ENCODE data around the gene CD79A.
"Not testable (repeated sequence)": the region's sequence is repeated elsewhere in the genome, so short reads cannot be mapped to it uniquely, and the experiment has no call there.

The CD79A gene

DNA sequence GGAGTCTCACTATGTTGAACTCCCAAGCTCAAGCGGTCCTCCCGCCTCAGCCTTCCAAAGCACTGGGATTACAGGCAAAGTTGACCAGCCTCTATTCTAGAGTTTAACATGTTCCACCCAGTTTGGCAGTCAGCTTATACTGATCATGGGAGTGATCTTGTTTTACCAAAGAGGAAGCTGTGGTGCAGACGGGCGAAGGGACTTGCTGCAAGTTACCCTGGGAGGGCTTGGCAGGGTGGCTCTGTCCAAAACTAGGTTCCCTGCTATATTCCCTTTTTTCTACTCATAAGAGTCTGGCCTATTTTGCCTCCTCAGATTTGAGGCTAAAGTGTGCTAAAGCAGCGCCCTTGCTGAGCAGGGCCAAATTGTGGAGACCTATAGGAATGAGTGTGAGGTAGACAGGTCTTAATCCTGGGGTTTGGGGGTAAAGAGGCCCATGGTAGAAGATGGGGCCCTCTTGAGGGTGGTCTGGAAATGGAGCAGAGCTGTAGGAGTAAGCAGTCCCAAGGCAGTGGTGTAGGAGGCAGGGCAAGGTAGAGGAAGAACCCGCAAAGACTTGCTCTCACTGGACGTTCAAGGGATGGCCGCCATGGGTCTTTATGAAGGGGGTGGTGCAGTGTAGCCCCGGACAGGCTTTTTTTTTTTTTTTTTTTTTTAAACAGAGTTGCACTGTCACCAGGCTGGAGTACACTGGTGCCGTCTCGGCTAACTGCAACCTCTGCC, 13.7 kb upstream of the CD79A start:
- no peak for DNase-seq

- no peak for DNase-seq
Measured at GRCh38 chr19:41864374-41864773, 12.7 kb upstream of the CD79A start.

GRCh38 chr19:41866284-41866683, 10.8 kb upstream of the CD79A start:
- DNase-seq: no peak

- DNase-seq: no peak
Measured at GRCh38 chr19:41868120-41868988, 8.7 kb upstream of the CD79A start.

GRCh38 chr19:41868989-41869300, 8.1 kb upstream of the CD79A start:
- no peak for DNase-seq

DNA sequence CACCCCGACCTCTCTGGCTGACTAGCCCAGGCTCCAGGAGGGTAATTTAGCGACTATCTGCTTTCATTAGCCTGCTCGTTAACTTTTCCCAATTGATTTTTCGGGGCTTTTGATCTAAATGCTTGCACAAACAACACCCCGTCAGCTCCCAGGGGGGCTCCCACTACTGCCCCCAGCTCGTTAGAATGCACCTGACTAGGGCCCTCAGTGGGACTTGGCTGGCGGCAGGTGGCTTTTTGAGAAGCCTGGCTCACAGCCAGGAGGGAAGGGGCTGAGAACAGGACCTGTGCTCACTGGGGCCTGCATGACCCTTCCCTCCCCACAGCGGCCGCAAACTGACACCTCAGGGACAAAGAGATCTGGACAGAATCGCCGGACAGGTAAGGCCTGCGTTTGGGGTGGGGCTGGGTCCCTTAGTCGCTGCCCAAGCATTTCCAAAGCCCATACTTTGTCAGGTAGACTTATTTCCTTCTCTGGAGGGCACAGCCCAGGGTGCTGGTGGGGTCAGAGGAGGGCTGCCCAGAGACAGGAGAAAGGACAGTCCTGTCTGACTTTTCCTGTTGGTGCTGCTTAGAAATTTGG, 7.6 kb upstream of the CD79A start:
- DNase-seq: no peak

- no peak for DNase-seq
Measured at GRCh38 chr19:41870401-41870873, 6.6 kb upstream of the CD79A start.

DNA sequence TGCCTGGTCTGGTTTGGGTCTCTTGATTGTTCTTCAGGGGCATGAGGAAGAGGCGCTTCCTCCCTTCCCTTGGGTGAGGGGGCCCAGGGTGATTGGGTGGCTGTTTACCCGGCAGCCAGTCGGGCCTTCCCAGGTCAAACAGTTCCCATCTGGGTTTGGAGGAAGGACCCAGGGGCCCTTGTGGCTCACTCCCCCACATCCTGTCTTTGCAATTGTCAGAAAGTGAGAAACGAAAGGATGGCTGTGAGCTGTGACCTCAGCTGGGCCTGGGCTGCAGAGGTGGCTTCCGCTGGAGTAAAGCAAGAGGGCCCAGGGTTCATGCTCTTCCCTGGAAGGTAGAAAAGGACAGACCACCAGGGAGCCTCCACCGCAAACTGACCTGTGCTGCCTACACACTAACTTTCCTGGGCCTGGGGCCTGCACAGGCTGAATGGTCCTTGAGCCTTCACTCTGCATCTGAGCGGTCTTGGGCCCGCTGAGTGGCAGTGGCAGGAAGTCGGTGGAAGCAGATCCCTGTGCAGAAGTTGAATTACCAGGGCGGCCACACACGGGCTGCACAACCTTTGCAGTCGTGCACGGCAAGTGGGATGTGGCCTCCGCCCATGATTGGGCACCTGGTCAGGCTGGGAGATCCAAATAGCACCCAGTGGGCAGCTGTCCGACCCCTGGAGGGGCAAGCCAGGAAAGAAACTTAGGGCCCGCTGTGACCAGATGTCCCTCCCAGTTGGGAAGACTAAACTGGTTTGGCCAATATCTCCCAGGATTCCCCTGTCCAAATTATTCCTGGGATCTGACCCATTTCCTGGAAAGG, 5.3 kb upstream of the CD79A start:
- DNase-seq: peak in 2 of 4 experiments; percentile 35 to 36

- DNase-seq: no peak
Measured at GRCh38 chr19:41872384-41872774, 4.7 kb upstream of the CD79A start.

- DNase-seq: peak; percentile 45 to 59 (median 53)
Measured at GRCh38 chr19:41872775-41873647, 4.1 kb upstream of the CD79A start.

DNA sequence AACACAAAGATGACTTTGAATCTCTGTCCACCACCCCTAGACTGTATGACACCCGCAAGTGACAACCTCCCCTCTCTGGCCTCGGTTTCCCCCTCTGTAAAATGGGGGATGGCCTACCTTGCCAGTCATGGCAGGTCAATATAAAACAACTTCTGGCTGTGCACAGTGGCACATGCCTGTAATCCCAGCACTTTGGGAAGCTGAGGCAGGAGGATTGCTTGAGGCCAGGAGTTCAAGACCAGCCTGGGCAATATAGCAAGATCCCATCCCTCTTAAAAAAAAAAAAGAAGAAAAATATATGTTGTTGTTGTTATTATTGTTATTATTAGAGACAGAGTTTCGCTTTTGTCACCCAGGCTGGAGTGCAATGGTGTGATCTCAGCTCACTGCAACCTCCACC, 1.1 kb upstream of the CD79A start:
- DNase-seq: not testable (repeated sequence)

DNA sequence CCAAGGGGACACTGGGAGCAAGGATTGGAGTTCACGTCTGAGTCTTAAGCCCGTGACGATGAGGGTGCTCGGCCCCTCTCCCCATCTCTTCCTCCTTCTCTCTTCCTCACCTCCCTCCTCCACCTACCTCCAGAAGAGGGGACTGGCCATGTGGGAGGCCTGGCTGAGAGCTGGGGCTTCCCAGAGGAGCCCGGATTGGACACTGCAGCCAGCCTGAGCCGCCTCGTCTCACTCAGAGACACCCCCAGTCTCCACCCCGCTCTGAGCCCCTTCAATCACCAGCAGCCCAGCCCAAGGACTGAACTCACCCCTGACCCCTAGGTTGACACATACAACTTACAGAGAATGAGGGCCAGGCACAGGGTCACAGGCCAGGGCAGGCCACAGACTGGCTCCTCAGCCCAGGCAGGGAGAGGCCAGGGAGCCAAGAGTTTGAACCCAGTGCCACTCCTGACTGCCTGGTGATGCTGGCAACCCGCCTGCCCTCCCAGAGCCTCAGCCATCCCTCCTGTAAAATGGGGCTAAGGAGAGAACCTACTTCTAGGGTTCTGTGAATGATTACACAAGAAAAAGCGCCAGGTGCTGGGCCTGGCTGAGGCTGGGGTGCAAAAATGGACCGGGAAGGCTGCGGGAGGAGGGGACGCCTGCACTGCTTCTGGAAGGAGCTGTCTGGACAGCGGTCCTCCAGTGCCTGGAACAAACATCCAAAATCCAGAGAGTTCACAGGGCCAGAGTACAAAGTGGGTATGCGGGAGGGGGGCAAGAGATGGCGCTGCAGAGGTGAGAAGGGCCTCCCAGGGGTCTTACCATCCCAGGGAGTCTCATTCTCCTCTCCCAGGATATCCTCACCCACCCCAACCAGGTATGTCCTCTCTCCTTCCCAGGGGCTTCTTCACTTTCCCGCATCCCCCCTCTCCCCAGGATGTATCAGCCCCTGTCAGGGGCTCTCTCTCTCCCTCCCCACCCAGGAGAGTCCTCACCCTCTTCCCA, 1.1 kb downstream of the CD79A start:
- DNase-seq: no peak

DNA sequence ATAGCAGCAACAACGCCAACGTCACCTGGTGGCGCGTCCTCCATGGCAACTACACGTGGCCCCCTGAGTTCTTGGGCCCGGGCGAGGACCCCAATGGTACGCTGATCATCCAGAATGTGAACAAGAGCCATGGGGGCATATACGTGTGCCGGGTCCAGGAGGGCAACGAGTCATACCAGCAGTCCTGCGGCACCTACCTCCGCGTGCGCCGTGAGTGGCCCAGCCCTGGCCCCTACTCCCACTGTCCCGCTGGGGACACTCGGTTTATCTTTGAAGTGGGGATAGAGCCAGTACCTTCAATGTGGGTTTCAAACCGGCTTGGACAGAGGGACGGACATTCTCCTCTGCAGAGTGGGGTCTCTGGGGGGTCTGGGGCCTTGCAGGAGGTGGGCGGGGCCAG, 2.0 kb downstream of the CD79A start:
- no peak for DNase-seq

DNA sequence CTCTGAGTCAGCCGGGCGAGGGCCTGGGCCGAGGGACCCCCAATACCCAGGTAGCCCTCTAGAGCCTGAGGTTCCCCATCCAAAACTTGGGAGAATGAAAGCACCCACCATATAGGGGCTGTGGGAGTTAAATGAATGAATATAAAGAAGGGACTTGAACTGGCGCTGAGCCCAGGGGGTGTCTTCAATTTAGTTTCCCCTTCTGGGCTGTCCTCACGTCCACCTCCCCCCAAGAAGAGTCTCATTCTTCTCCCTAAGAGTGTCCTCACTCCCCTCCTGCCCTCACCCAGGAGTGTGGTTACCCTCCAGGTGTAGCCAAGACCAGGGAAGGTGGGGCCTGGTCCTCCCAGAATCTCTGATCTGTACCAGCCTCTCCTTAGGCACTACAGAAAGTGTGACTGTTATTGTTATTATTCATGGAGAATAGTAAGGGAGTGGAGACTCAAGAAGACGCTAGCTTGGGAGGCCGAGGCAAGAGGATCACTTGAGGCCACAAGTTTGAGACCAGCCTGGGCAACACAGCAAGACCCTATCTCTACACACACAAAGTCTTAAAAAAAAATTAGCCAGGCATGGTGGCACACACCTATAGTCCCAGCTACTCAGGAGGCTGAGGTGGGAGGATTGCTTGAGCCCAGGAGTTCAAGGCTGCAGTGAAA, 2.7 kb downstream of the CD79A start:
- DNase-seq: no peak

DNA sequence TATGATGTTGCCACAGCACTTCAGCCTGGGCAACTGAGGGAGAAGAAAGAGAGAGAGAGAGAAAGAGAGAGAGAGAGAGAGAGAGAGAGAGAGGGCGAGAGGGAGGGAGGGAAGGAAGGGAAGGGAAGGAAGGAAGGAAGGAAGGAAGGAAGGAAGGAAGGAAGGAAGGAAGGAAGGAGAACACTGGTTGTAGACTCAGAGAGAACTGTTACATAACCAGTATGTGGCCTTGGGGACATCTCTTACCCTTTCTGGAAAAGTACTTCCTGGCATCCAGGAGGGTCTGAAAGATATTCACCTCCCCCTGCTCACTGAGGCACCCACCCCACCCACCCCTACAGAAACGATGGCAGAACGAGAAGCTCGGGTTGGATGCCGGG, 3.2 kb downstream of the CD79A start:
- DNase-seq: no peak

- peak in 3 of 4 experiments; percentile 38 to 68 (median 66) for DNase-seq
Measured at GRCh38 chr19:41882568-41883462, 5.7 kb downstream of the CD79A start, which contains the start of gene ARHGEF1. Gene ARHGEF1 (plus strand): TSS chr19:41883184. CDS start chr19:41888083, 4,899 bp downstream.

DNA sequence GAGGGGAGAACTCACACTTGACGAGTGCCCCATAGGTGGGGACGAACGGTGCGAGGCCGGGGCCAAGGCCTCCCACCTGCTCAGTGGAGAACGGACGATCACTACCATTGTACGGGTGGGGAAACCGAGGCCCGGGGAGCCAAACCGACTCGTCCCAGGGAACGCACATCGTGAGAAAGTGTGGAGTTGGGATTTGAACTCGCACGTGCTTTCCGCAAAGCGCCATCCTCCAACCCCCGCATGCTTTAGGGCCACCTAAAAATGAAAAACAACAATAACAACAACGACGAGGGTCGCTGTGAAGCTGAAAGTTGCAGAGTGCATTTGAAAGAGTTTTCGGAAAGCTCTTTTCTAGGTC, 6.4 kb downstream of the CD79A start:
- no peak for DNase-seq

DNA sequence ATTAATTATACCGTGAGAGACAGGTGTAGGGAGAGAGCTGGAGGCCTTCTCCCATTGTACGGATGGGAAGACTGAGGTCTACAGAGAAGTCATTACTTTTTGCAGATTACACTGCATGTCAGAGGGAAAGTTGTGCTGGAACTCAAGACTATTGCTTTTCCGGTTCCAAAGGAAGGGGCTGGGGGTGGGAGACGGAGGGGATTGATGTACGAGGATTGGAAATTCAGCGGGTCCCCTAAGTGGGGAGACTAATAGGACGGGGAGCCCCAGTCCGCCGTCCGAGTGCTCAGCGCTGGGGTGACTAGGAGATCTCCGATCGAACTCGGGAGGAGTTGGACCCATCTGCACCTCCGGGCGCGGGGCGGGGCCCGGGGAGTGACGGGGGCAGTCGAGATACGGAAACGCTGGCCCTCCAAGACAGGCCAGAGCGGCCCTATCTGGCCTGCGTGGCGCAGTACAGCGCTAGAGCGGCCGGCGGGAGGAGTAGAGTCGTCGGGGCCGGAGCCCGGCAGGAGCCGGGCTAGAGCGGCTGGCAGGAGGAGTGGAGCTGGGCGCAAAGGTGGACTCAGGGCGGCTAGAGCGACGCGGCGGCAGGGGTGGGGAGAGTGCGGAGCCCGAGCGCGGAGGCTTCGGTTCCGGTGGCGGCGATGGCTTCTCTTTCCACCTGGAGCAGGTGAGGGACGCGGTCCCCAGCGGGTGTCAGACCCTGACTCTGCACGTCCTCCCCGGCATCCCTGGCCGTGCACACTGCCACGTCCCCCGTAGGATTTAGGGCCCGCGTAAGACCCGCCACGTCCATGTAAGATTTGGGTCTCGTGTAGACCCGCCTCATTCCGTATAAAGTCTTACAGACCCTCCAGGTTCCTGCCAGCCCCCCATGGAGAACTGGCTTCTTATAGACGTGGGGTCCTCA, 7.0 kb downstream of the CD79A start:
- DNase-seq: peak; percentile 77 to 84 (median 80)
